ENCODE data around the gene ANKH. TPM values are rescaled to one million over a fixed set of nuclear protein-coding genes. Genes with fewer than 3 reads are reported as not detected.

ANKH gene
- total and polyA plus RNA-seq, 2 donors (not counting 1 experiment from before 2014, with no cell fraction given): 13.7 to 71.1 TPM

DNA sequence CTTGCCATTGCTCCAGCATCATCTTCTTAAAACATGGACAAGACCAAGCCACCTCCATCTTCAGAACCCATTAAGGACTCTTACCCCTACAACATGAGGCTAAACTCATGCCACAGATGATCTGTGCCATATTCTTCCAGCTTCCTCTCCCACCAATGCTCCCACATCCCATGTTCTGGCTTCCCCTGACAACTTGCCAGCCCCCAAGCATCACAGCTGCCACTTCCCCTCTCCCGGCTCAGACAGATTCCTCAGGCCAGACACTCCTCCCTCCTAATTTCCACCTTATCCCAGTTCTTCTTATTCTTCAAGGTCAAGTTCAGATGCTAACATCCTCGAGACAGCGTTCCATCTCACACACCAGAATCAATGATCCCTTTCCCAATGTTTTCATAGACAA, 57.8 kb downstream of the ANKH start:
- no peaks in the 10 kb centered on the region for H3K79me2 ChIP-seq (ENCODE audit: control insufficient read depth, insufficient read depth, low read length)
- Mint-ChIP-seq H3K27ac (peak overlapping the region; percentile 43), H3K4me1 (peaks cover 62% of the 10 kb centered on the region), H3K4me3 (no peak overlapping the region), H3K9me3 (ENCODE audit: insufficient read depth) (no peaks in the 10 kb centered on the region), H3K27me3 (no peaks in the 10 kb centered on the region)
- H3K4me2 ChIP-seq (replicated peaks; ENCODE audit: low read depth, low read length, poor library complexity, severe bottlenecking): no peak overlapping the region
- ChIA-PET CTCF (interaction anchor here (1.4 kb wide), 1 partner anchor 87 kb away, joined by 5 read pairs; no protein-coding TSS in a partner anchor), POLR2A (interaction anchor here (0.7 kb wide), 1 partner anchor 57 kb away, joined by 3 read pairs; no protein-coding TSS in a partner anchor)
- H3K27me3 ChIP-seq (replicated peaks in 1 of 4; ENCODE audit: control extremely low read depth in 1 of 4, control insufficient read depth in 3 of 4, insufficient read depth in 4 of 4, low read length in 3 of 4): no peaks in the 10 kb centered on the region
- WGBS (ENCODE audit: insufficient coverage): 94% methylated on average over 3 of the region's 3 CpGs
- H3K4me1 ChIP-seq (ENCODE audit: control insufficient read depth in 2 of 2, insufficient read depth in 2 of 2, low read length in 2 of 2): peaks cover 42 to 50% of the 10 kb centered on the region in 2 donors
- no peaks in the 10 kb centered on the region for H4K20me1 ChIP-seq (ENCODE audit: control insufficient read depth, insufficient read depth, low read length, poor library complexity, severe bottlenecking)
- H3K27ac ChIP-seq (ENCODE audit: low read length in 2 of 2): no peak overlapping the region
- no peak overlapping the region for H2AFZ ChIP-seq (ENCODE audit: insufficient read depth, low read depth, low read length, poor library complexity, severe bottlenecking)
- intact Hi-C loops (cut with micrococcal nuclease): loop anchor here (5.0 to 10.0 kb wide), 2 partner anchors 149 to 184 kb away; partner anchors contain the start of gene OTULIN
- no peak overlapping the region for H3K9ac ChIP-seq (ENCODE audit: low read length)
- no peaks in the 10 kb centered on the region for H3K9me3 ChIP-seq (ENCODE audit: control extremely low read depth in 1 of 3, control insufficient read depth in 2 of 3, insufficient read depth in 1 of 3, low read length in 2 of 3)
- no peaks in the 10 kb centered on the region for H3K36me3 ChIP-seq (replicated peaks in 1 of 2; ENCODE audit: control extremely low read depth in 1 of 2, control insufficient read depth in 1 of 2, extremely low read depth in 1 of 2, insufficient read depth in 2 of 2, low read length in 1 of 2)
- no peak overlapping the region for H3K4me3 ChIP-seq (ENCODE audit: control extremely low read depth in 1 of 5, extremely low read depth in 1 of 5, insufficient read depth in 1 of 5, low read depth in 2 of 5, low read length in 4 of 5)
- no peak for TF ChIP-seq EZH2 (IDR thresholded peaks at IDR 0.05; ENCODE audit: borderline replicate concordance, insufficient read depth, low read depth, low read length, poor library complexity, severe bottlenecking)
- TF ChIP-seq, protein P1, sequence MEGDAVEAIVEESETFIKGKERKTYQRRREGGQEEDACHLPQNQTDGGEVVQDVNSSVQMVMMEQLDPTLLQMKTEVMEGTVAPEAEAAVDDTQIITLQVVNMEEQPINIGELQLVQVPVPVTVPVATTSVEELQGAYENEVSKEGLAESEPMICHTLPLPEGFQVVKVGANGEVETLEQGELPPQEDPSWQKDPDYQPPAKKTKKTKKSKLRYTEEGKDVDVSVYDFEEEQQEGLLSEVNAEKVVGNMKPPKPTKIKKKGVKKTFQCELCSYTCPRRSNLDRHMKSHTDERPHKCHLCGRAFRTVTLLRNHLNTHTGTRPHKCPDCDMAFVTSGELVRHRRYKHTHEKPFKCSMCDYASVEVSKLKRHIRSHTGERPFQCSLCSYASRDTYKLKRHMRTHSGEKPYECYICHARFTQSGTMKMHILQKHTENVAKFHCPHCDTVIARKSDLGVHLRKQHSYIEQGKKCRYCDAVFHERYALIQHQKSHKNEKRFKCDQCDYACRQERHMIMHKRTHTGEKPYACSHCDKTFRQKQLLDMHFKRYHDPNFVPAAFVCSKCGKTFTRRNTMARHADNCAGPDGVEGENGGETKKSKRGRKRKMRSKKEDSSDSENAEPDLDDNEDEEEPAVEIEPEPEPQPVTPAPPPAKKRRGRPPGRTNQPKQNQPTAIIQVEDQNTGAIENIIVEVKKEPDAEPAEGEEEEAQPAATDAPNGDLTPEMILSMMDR (IDR thresholded peaks at IDR 0.05): no peak
- DNase-seq: no peak
- no peak for ATAC-seq (ENCODE audit: low read depth)

- TF ChIP-seq, protein P1 (IDR thresholded peaks at IDR 0.05): no peak
- no peak for TF ChIP-seq EZH2 (IDR thresholded peaks at IDR 0.05; ENCODE audit: borderline replicate concordance, insufficient read depth, low read depth, low read length, poor library complexity, severe bottlenecking)
- H3K27me3 Mint-ChIP-seq: no peaks in the 10 kb centered on the region
- intact Hi-C loops (cut with micrococcal nuclease): loop anchor here (5.0 to 10.0 kb wide), 2 partner anchors 147 to 185 kb away; partner anchors contain the start of gene OTULIN
- ChIA-PET POLR2A (interaction anchor here (0.6 kb wide), 1 partner anchor 32 kb away, joined by 3 read pairs; no protein-coding TSS in a partner anchor), CTCF (no interaction called here)
- no peaks in the 10 kb centered on the region for H3K36me3 ChIP-seq (replicated peaks in 1 of 2; ENCODE audit: control extremely low read depth in 1 of 2, control insufficient read depth in 1 of 2, extremely low read depth in 1 of 2, insufficient read depth in 2 of 2, low read length in 1 of 2)
- no peaks in the 10 kb centered on the region for H4K20me1 ChIP-seq (ENCODE audit: control insufficient read depth, insufficient read depth, low read length, poor library complexity, severe bottlenecking)
- no peaks in the 10 kb centered on the region for H3K9me3 ChIP-seq (ENCODE audit: control extremely low read depth in 1 of 3, control insufficient read depth in 2 of 3, insufficient read depth in 1 of 3, low read length in 2 of 3)
- peak overlapping the region; percentile 62 for H3K4me3 Mint-ChIP-seq
- 16% methylated on average over 5 of the region's 5 CpGs for WGBS (ENCODE audit: insufficient coverage)
- peak overlapping the region; percentile 78 for H3K27ac Mint-ChIP-seq
- peak overlapping the region in 1 of 2 donors; percentile 53 for H3K27ac ChIP-seq (ENCODE audit: low read length in 2 of 2)
- no peaks in the 10 kb centered on the region for H3K27me3 ChIP-seq (replicated peaks in 1 of 4; ENCODE audit: control extremely low read depth in 1 of 4, control insufficient read depth in 3 of 4, insufficient read depth in 4 of 4, low read length in 3 of 4)
- peak overlapping the region; percentile 74 for H3K4me2 ChIP-seq (replicated peaks; ENCODE audit: low read depth, low read length, poor library complexity, severe bottlenecking)
- no peaks in the 10 kb centered on the region for H3K79me2 ChIP-seq (ENCODE audit: control insufficient read depth, insufficient read depth, low read length)
- no peaks in the 10 kb centered on the region for H3K9me3 Mint-ChIP-seq (ENCODE audit: insufficient read depth)
- ATAC-seq (ENCODE audit: low read depth): peak; percentile 12
- peak overlapping the region; percentile 64 for H2AFZ ChIP-seq (ENCODE audit: insufficient read depth, low read depth, low read length, poor library complexity, severe bottlenecking)
- H3K4me1 Mint-ChIP-seq: peaks cover 49% of the 10 kb centered on the region
- H3K4me1 ChIP-seq (ENCODE audit: control insufficient read depth in 2 of 2, insufficient read depth in 2 of 2, low read length in 2 of 2): peaks cover 31 to 41% of the 10 kb centered on the region in 2 donors
- DNase-seq: peak; percentile 65
- no peak overlapping the region for H3K4me3 ChIP-seq (ENCODE audit: control extremely low read depth in 1 of 5, extremely low read depth in 1 of 5, insufficient read depth in 1 of 5, low read depth in 2 of 5, low read length in 4 of 5)
- H3K9ac ChIP-seq (ENCODE audit: low read length): peak overlapping the region; percentile 30
Measured at GRCh38 chr5:14812166-14812565, 59.4 kb downstream of the ANKH start.
